Stimulated activated CD4-positive, alpha-beta T cell treated with anti-CD3 and anti-CD28 coated beads, Interleukin-15, amount 100 ng/mL, for 48 hours (primary cell): ENCODE data around the gene C1orf53.

Experiments
- DNase-seq, 2 donors: peaks; one replicate each; pipeline ENCODE4 v3.0.0-alpha.2; 2020; ENCODE audit warnings: low read depth in 2 of 2

The C1orf53 gene

DNA sequence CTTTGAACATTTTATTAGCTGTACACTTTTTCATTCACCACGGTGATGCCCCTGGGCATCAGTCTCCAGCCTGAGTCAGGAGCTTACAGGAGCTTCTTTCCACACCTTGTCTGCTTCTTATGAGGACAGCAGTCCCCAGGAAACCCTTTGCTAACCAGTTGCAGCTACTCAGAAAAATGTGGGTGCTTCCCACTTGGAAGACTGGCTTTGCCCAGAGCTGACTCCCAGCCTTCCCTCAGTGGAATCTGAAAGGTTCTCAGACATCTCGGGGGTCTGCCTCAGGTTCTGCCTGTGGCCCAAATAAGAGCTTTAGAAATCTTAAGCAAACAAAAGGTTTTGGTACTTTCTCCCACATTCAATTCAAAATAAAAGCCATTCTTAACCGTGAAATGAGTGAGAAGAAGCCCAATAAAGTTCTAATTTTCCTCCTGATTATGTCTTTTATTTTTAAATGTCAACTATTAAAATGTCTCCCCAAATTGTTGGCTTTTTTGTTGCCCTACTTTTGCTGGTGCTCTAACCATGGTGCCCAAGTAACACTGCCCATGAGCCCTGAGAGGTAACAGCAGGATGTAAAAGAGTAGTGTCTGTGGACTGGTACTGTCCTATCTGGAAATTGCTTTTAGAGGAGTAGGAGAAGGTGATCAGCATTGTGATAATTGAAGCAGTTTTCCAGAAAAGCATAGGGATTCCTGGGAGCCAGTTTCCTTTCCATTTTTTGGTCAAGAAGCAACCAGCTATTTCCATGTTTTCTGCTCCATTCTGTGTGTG, 5.6 kb downstream of the C1orf53 start:
- no peak for DNase-seq

DNA sequence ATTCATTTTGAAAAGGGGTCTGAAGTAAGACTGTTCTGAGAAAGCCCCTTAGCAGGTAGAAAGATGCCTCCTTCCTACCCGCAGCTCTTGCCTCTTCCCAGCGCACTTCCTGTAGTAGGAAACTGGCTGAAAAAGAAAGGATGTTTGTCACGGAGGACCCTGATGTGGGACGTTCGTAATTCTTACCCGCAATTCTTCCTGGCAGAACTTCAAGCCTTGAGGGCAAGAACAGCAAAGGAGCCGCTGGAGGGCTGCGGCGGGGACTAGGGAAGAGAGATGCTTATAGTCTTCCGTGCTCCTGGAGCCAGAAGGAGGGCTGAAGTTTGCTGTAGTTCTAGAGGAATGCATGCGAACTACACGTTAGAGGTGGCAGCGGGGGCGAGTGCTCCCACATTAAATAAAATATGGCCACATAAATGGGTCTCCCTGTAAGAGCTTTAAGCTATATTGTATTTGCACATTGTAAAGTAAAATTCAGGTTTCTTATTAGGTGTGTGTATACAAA, 6.3 kb downstream of the C1orf53 start:
- DNase-seq, result no peak

DNA sequence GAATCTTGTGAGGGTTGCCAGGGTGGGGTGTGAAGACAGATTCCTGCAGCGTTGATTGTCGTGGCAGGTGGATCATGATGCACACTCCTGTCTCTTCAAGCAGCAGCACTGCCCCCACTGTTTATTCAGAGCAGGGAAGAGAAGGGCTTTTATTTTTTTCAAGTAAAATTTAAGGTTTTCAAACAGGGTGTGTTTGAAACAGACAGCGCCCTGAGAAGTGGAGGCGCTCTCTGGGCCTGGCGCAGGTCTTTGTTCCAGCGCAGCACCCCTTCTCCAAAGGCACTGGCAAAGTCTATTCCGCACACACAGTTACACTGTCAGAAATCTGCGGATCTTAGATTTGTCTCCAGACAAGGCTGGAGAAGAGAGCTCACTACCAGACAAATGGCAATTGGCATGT, 7.0 kb downstream of the C1orf53 start:
- no peak for DNase-seq

DNA sequence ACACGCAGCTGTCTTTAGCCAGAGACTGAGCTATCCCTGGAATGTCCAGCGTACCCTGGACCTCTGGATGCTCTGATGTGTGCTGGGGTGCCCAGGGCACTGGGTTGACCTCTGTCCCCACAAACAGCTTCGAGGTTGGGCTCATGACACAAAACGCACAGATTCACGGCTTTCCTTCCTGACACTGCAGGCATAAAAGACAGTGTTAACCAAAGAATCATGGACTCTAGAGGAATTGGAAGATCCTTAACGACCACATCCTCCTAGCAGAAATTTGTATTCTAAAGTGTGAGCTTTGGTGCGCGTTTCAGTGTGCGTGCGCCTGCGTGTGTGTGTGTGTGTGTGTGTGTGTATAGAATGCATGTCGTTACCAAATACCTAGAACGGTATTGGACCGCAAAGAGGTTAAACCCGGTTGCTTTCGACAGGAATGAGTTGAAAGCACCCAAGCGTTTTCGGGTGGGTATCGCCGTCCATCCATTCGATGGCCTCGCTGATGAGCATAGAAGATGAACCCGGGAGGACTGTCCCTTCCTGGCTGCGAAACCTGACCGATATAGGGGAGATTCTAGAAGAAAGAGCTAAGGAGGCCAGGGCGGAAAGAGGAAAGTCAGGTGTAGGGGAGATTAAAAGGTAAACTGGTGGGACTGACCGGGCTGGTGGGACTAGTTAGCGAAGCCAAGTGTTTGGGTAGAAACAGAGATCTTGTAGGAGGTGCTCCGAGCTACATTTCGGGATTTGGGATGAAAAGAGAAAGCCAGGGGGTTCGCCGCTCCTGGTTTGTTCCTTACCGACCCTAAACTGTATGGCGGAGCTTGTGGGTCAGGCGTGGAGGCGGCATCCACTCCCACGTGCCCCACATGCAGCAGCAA, 7.9 kb downstream of the C1orf53 start:
- DNase-seq, result no peak

DNA sequence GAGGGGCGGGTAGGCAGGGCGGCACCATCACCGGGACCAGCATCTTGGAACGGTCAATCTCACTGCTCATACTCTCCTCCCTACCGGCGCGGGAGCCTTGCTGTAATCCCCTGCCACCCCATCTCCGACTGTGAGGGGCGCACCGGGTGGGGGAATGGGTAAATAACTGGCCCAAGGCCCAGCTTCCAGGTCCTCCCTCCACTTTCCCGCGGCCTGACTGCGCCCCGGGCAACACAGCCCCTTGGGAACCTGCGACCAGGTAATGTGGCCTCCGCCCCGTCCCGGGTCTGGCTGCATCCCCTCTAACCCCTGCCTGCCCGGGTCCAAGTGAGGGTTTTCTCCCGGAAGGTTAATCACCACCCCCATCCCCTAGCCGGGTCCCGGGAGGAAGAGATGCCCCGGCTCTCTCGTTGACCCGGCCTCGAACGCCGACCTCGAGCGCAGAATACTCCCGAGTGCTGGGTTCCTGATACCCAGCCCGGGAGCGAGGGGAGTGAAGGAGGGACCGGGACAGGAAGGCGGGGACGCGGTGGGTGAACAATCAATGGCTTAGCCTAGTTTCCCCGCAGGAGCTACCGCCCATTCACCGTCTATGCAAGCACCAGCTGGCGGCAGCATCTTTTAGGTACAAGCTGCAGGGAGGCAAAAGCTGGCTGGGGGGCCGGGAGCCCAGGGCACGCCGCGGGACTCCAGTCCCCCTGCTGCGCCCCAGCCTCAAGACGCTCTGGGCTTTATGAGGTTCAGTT, 8.9 kb downstream of the C1orf53 start:
- DNase-seq, result no peak

DNA sequence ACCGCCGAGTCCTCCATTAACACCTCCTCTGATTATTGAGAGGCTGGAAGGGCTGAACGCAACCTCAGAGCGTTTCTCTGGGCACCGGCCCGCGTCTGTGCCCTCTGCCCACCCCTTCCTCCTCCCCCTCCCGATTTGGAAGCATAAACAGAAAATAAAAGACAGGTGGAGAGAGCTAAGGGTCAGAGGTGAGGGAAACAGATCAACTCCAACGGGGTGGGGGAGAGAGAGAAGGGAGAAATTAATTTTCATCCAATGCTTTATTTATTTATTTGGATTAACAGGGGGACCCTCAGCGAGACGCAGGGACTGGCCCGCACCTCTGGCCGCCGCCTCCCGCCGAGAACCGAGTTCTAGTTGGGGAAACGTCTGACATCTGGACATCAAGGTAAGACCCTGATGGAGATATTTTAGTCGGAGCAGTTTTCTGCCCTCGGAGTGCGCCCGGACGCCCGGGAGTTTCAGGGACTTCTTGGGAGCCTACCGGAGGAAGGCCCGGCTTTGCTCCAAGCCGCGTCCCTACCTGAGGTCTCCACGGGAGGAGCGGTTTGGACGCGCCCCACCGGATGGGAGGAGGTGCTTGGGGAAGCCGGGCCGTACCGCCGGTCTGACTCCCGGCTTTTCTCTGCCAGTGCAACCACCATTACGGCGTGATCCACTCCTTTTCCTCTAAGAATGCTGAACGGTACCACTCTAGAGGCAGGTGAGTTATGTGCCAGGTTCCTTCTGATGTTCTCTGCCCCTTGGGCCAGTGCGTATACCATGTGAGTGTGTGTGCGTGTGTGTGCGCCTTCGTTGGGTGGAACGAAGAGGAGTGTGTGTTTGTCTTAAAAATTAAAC, 9.6 kb downstream of the C1orf53 start:
- no peak for DNase-seq

DNA sequence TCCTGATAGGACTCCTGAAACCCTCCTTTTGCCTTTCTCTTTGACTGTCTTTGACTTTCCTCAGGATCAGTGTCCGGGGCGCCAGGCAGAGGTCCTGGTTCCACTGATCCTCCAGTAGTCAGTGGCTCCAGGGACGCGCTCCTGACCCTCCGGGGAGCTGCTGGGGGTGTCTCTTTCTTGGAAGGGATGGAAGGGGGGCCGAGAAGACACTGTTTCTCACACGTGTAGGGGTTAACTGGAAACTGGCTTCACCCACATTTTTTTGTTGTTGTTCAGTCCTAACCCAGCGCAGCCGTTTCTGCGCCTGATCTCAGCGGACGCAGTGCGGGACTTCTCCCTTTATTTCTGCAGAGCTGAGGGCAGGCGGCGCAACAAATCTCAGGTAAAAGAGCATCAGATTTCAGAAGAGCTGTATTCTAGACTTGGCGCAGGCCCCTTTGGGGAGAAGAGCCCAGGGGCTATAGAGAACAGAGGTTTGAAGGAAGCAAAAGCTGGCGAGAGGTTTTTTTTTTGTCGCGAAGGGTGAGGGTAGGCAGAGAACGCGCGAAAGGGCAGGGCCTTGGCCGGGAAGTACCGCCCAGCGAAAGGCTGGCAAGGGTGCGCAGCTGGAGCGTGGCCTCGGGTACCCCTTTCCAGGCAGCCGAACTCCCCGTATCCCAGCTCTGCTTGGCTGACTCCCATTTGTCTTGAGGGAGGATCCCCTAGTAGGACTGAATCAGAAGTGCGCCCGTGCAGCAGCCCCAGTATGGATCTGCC, 10.5 kb downstream of the C1orf53 start:
- DNase-seq, result no peak

DNA sequence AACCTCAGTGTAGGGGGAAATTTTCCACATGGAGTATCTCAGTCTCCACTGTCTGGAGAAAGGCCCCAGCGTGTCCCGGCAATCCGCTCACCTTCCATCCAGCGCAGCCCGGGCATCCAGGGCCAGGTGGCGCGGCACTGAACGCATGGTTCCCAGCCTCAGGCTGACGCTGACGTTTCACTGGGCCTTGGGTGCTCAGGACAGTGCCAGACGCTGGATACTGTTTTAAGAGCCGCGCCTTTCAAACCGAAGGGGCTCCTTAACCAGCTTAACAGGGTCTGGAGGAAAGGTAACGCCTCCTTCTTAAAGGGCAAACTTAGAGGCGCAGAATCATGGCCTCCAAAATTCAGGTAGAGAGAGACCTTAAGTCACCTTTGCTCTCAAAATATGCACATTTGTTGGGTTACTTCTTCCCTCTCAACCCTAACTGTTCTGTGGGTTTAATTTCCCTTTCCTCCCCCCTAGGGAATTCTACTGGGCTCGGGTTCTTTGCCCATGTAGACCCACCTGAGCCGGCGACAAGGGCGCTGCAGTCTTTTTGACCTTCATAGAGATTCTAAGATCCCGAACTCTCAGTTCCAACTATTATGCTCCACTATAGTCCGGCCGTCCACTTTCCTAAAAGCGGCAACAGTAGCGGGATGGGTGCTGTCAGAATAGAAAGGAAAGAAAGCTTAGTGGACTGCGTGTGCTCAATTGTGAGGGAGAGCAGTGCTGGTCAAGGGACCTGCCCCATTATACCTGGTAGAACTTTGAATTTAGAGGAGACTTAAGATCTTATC, 11.3 kb downstream of the C1orf53 start:
- DNase-seq, result no peak

DNA sequence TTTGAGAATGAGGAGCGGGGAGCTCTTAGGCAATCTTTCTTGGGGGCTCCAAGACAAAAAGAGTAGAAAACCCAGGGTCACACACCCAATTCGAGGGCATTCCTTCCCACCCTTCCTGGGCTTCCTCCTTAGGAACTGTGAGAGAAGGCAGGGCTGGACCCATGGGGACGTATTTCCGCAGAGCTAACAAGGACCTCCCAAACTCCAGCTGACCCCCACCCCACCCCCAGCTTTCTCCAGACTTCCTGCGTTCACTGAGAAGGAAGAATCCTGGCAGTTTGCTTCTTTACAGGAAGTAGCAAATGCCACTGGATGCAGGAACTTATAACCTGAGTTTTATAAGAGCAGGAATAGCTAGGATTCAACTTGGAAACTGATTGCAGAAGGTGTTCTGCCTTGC, 12.1 kb downstream of the C1orf53 start:
- no peak for DNase-seq

DNA sequence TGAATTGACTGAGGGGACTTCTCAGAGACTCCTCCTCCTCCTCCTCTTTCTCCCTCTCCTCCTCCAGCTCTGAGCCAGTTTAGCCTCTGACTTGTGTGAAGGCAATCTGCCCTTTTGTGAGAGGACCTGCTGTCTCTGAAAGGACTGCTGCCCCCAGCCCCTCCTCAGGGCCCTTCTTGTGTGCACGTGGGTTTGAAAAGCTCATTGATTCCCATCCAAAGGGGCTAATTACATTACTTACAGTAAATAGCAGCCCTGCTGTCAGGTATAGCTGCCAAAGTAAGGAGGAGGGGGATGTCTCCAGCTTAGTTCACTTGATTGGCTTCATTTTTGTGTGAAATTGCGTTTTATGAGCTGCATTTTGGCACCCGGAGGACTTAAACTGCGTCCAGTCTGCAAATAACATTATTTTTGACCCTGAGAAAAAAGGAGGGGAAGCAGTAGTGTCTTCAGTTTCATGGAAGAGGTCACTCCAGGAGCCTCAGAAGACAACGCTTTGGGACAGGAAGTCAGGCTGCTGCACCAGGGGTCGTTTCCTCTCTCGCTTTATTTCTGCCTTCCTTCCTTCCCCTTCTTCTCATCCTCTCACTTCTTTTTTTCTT, 12.9 kb downstream of the C1orf53 start:
- no peak for DNase-seq

DNA sequence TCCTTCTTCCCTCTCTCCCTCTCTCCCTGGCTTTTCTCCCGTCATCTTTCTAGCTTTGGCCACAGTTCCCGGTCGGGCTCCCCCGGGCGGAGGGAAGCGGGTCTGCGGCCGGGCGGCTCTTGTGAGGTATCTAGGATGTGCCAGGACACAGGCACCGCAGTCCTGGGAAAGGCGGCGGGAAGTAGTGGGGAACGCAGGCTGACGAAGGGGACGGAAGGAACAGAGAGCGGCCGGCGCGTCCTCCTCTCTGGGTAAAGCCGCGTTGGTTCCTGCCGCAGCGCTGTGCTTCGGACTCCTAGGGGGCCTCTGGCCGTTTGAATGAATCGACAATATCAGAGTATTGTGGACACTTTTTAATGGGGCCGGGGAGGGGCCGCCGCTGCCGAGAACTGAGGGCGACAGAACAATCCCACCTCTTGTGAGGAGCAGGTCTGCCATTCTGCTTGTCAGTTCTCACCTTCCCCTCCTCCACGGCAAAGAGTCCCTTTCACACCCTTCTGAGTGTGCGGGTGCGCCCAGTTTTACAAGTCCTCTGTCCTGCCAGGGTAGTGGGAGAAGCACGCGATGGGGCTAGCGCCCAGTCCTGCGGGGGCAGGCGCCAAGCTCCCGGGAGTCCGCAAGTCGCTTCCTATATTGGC, 13.6 kb downstream of the C1orf53 start:
- DNase-seq, result no peak

DNA sequence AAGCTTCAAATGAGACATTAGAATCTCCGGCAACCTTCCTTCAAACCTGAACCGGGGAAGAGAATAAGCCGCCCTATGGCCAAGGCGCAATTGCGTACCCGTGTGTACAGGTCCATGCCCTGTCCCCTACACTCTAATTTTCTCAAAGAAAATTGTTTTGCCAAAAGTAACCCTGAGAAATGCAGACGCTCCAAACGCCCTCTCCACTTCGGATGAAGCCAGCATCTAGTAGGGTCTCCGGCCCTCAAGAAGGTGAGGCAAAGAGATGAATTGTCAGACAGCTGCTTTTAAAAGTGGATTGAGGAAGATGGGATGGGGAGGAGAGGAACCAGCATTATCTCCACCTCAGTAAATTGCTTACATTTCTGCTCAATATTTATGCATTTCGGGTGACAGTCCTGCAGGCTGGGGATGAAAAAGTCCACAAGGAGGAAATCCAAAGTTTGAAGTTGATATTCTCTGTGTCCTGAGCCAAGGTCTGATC, 14.1 kb downstream of the C1orf53 start:
- DNase-seq, result no peak

DNA sequence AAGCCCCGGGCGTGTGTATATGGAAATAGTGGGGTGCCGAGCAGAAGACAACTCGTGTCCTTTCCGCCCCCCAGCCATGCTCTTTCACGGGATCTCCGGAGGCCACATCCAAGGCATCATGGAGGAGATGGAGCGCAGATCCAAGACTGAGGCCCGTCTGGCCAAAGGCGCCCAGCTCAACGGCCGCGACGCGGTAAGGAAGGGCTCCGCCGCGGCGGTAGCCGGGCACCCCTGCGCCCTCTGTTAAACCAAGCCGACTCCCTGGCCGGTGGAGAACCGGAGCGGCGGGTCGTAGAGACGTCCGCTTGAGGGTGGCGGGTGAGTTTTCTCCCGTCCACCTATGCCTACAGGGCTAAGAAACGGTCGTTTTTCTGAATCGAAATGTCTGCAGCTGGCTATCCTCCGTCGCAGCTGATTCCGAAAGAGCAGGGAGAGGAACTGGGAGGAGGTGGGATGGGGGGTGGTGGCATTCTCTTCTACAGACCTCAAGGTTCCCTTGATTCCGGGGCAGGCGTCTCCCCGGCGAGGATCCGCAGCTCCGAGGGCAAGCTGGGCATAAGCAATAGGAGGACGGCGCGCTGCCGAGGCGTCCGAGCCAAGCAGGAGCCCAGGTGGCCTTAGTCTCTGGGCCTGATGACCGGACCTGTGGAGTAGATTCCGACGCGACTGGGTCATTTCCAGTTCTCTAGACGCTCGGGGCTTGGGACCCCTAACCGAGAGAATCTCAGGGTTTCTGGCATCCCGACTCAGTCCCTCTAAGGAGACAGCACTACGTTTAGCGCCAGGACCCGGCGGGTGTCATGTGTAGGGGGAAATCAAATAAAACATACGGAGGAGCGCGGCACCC, 15.6 kb downstream of the C1orf53 start:
- DNase-seq, result no peak

DNA sequence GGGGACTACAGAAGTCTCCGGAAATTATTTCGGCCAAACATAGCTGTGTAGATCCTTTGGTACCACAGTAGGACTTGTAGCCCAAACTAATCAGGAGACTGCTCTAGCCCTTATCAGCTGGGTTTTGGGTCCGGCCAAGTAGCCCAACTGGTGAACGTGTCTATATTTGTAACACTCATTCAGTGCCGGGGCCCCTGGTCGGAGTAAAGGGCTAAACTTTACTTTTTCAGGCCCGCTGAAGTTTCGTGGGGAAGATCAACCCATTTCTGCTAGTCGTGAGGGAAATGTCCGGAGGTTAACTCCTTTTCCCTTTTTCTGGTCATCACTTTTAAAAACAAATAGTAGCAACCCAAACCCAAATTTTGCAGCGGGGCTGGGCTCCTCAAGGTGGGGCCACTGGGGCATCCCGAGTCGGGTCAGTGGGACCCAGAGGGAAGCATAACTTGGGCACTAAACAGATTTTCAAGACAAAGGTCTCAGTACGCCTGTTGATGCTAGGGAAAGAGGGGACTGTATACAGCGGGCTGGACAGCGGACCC, 16.4 kb downstream of the C1orf53 start:
- DNase-seq, result no peak

DNA sequence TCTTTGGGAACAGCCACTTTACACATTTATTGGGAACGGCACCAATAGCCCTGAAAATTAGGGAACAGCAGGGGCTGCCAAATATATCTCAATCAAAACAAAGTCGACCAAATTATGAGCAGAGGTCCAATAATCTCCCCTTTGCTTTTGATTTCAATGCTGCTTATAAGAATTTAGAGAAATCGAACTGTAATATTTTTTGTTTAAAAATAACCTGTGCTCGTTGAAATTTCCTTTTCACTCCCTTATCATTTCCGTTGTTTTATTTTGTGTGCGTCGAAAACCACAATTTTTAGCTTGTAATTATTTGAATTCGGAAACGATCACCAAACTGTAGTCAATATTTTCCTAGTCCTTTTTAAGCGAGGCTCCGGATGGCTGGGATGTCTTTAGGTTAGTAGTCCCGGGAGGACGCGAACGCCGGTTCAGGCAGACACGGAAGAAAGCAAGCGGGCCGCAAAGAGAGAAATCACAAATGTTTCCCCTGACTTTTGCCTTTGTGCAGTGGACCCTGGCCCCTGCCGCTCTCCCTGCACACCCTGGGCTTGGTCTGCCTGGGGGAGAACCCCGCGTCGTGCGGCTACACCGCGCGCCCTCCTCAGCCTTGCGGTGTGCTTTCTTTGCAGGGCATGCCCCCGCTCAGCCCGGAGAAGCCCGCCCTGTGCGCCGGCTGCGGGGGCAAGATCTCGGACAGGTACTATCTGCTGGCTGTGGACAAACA, 17.1 kb downstream of the C1orf53 start:
- no peak for DNase-seq

DNA sequence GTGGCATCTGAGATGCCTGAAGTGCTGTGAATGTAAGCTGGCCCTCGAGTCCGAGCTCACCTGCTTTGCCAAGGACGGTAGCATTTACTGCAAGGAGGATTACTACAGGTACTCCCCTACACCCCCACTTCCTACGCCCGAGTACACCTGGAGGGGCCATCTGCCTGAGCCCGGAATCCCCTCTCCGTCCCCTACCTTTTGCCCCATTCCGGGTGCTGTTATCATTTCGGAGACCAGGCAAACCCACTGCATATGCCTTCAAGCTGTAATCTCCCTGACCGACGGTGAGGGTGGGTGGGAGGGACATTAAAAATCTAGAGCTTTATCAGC, 17.6 kb downstream of the C1orf53 start:
- no peak for DNase-seq
